Retinal pigment epithelial cell (primary cell): ENCODE measurements around the gene OTULIN.

Experiments
- DNase-seq: peaks from one replicate; pipeline ENCODE4 v3.0.0-alpha.2; 2010; ENCODE audit warnings: low read depth
- H3K4me3 ChIP-seq: 2 replicates; pipeline ENCODE4 v1.5.1; 2011; ENCODE audit warnings: mild to moderate bottlenecking, low read length, control low read depth, moderate library complexity
- CTCF ChIP-seq: conservative IDR thresholded peaks from 2 replicates; pipeline ENCODE4 v1.5.1; 2011; ENCODE audit warnings: low read depth, low read length, control low read depth, inconsistent platforms

The OTULIN gene

DNA sequence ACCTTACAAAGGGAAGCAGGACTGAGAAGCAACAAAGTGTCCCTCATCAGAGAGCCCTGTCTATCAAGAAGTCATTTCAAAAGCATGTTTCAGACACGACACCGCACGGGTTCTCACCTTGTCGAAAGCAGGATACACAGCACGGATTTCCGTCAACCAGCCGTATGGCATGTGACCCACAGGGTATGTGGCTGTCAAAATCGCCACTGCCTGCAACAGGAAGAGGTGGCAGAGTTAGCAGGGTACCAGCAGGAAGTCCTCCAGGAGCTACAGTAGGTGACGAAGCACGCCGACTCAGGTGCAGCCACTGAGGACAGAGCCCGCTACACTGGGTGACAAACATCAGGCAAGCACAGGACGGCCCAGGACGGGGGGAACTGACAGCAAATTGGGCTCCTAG, 81.2 kb downstream of the OTULIN start:
- no peak for DNase-seq
- no peak overlapping the region for H3K4me3 ChIP-seq
- TF ChIP-seq CTCF: no peak

- no peak for DNase-seq
- TF ChIP-seq CTCF: no peak
- H3K4me3 ChIP-seq: no peak overlapping the region
These were observed 83.8 kb downstream of the OTULIN start for GRCh38 chr5:14748180-14748900.
